Uterus (tissue), 4 donors: ENCODE measurements around the gene UFSP1. TPM values are rescaled to one million over a fixed set of nuclear protein-coding genes. Genes with fewer than 3 reads are reported as not detected.

Experiments used
- DNase-seq, 2 donors: peaks; one replicate each; pipeline ENCODE4 v3.0.0-alpha.2; 2019 to 2020
- H3K27ac ChIP-seq, 2 donors: fragments of 200-600 bp; sonication (generic); 1 replicate in 1 of 2; 2 replicates in 1 of 2; pipeline ENCODE4 v1.5.1; 2016 to 2018
- H3K27me3 ChIP-seq, 2 donors: fragments of 200-600 bp; sonication (generic); one replicate each; pipeline ENCODE4 v1.5.1; 2018 to 2019; ENCODE audit warnings: control low read depth in 1 of 2
- H3K36me3 ChIP-seq, 2 donors: fragments of 200-600 bp; sonication (generic); one replicate each; pipeline ENCODE4 v1.5.1; 2019; ENCODE audit warnings: control low read depth in 1 of 2
- H3K4me1 ChIP-seq, 2 donors: fragments of 200-600 bp; sonication (generic); one replicate each; pipeline ENCODE4 v1.5.1; 2018 to 2019; ENCODE audit warnings: control low read depth in 1 of 2
- H3K4me3 ChIP-seq, 2 donors: fragments of 200-600 bp; sonication (generic); 1 replicate in 1 of 2; 2 replicates in 1 of 2; pipeline ENCODE4 v1.5.1; 2018 to 2019; ENCODE audit warnings: mild to moderate bottlenecking in 1 of 2
- H3K9me3 ChIP-seq, 2 donors: fragments of 200-600 bp; sonication (generic); one replicate each; pipeline ENCODE4 v1.5.1; 2019; ENCODE audit warnings: control low read depth in 1 of 2
- CTCF ChIP-seq, 4 experiments: fragments of 200-600 bp in 2 of 4; fragments of 450-650 bp in 2 of 4; sonication (generic) in 2 of 4; IDR thresholded peaks; one replicate each; pipeline ENCODE4 v1.5.1; 2016 to 2019; ENCODE audit warnings: antibody characterized with exemption in 4 of 4, mild to moderate bottlenecking in 2 of 4, moderate library complexity in 1 of 4
- POLR2A ChIP-seq, 2 donors: fragments of 450-650 bp; IDR thresholded peaks; one replicate each; pipeline ENCODE4 v1.6.1; 2016; ENCODE audit warnings: antibody characterized with exemption in 2 of 2, mild to moderate bottlenecking in 1 of 2, moderate library complexity in 1 of 2
- intact Hi-C: fragments of 100-400 bp; cut with DNase I; formaldehyde crosslinking; loops from one replicate; pipeline ENCODE4 v1.15.1; 2023; ENCODE audit warnings: low total_unique reads
- total RNA-seq, 4 donors: library from RNA; depleted of rRNA in 3 of 4; stranded (reverse); fragments of >200 nt in 3 of 4; gene quantifications; one replicate each; pipeline versions ENCODE4 v1.1.0 to v1.2.4, GENCODE V29; 2014 to 2023
- donor health status: DM: yes; HTN: yes; CAD: no.

Gene UFSP1
- total RNA-seq, 4 donors from 2014 or later: 4.8 to 9.7 (median 5.0) TPM; not detected in 1

GRCh38 chr7:100902638-100903037, 13.1 kb upstream of the UFSP1 start:
- Histone ChIP-seq H3K4me1 (no peaks in the 10 kb centered on the region), H3K4me3 (no peak overlapping the region), H3K27me3 (no peaks in the 10 kb centered on the region), H3K9me3 (no peaks in the 10 kb centered on the region), H3K27ac (no peak overlapping the region), H3K36me3 (no peaks in the 10 kb centered on the region)
- intact Hi-C loops: no loop called here
- no peak for DNase-seq
- TF ChIP-seq CTCF (IDR thresholded peaks at IDR 0.05): no peak
- no peak for TF ChIP-seq POLR2A (IDR thresholded peaks at IDR 0.05)

GRCh38 chr7:100901921-100902332, 12.4 kb upstream of the UFSP1 start:
- H3K27me3 ChIP-seq: no peaks in the 10 kb centered on the region
- no peaks in the 10 kb centered on the region for H3K36me3 ChIP-seq
- DNase-seq: no peak
- H3K4me3 ChIP-seq: no peak overlapping the region
- no peak overlapping the region for H3K27ac ChIP-seq
- intact Hi-C loops: no loop called here
- no peak for TF ChIP-seq POLR2A (IDR thresholded peaks at IDR 0.05)
- TF ChIP-seq CTCF (IDR thresholded peaks at IDR 0.05): no peak
- no peaks in the 10 kb centered on the region for H3K4me1 ChIP-seq
- H3K9me3 ChIP-seq: no peaks in the 10 kb centered on the region

GRCh38 chr7:100900978-100901377, 11.5 kb upstream of the UFSP1 start:
- TF ChIP-seq POLR2A (IDR thresholded peaks at IDR 0.05): no peak
- no peak for TF ChIP-seq CTCF (IDR thresholded peaks at IDR 0.05)
- Histone ChIP-seq H3K36me3 (no peaks in the 10 kb centered on the region), H3K27me3 (peaks cover 0 to 7% of the 10 kb centered on the region in 2 donors), H3K4me1 (peaks cover 0 to 8% of the 10 kb centered on the region in 2 donors), H3K9me3 (no peaks in the 10 kb centered on the region), H3K4me3 (no peak overlapping the region), H3K27ac (no peak overlapping the region)
- no peak for DNase-seq
- intact Hi-C loops: no loop called here

- TF ChIP-seq CTCF (IDR thresholded peaks at IDR 0.05): no peak
- no peak for TF ChIP-seq POLR2A (IDR thresholded peaks at IDR 0.05)
- Histone ChIP-seq H3K4me3 (no peak overlapping the region), H3K27ac (no peak overlapping the region), H3K27me3 (peaks cover 0 to 8% of the 10 kb centered on the region in 2 donors), H3K36me3 (no peaks in the 10 kb centered on the region), H3K4me1 (peaks cover 0 to 19% of the 10 kb centered on the region in 2 donors), H3K9me3 (no peaks in the 10 kb centered on the region)
- DNase-seq: no peak
- intact Hi-C loops: no loop called here
These were observed 9.9 kb upstream of the UFSP1 start for GRCh38 chr7:100899432-100899831.

- Histone ChIP-seq H3K27ac (no peak overlapping the region), H3K27me3 (peaks cover 0 to 8% of the 10 kb centered on the region in 2 donors), H3K4me3 (no peak overlapping the region), H3K9me3 (no peaks in the 10 kb centered on the region), H3K36me3 (no peaks in the 10 kb centered on the region), H3K4me1 (peaks cover 0 to 19% of the 10 kb centered on the region in 2 donors)
- TF ChIP-seq CTCF (IDR thresholded peaks at IDR 0.05) (no peak), POLR2A (IDR thresholded peaks at IDR 0.05) (no peak)
- intact Hi-C loops: loop anchor here (2.0 kb wide), 1 partner anchor 161 kb away; no protein-coding TSS in a partner anchor
- DNase-seq: no peak
These were observed 8.4 kb upstream of the UFSP1 start for GRCh38 chr7:100897772-100898454.
